ENCODE data around the gene RAB23. TPM values are rescaled to one million over a fixed set of nuclear protein-coding genes. Genes with fewer than 3 reads are reported as not detected.

The RAB23 gene
- total RNA-seq, 2 experiments from 2014 or later = 3.5 to 4.1 TPM

Other genes starting within 250 kb of the RAB23 start
- gene KIAA1586, start 175.6 kb downstream of the RAB23 start, total RNA-seq (2014; rRNA removed; shearing (Covaris generic)) = 14.4 and 16.2 TPM in 2 replicates
- 25.7 and 28.0 TPM in 2 replicates for gene KIAA1586, start 175.6 kb downstream of the RAB23 start, total RNA-seq (2022)
- 35.1 and 50.0 TPM in 2 replicates for gene ZNF451, start 132.1 kb downstream of the RAB23 start, total RNA-seq (2014; rRNA removed; shearing (Covaris generic))
- 66.7 and 76.3 TPM in 2 replicates for gene ZNF451, start 132.1 kb downstream of the RAB23 start, total RNA-seq (2022)
- gene BAG2, start 50.0 kb downstream of the RAB23 start, total RNA-seq (2014; rRNA removed; shearing (Covaris generic)) = 6.8 and 7.7 TPM in 2 replicates
- 8.0 and 8.7 TPM in 2 replicates for gene BAG2, start 50.0 kb downstream of the RAB23 start, total RNA-seq (2022)
- gene PRIM2, start 95.3 kb upstream of the RAB23 start, total RNA-seq (2014; rRNA removed; shearing (Covaris generic)) = 25.2 and 28.6 TPM in 2 replicates
- gene PRIM2, start 95.3 kb upstream of the RAB23 start, total RNA-seq (2022) = 41.4 and 45.3 TPM in 2 replicates